GM21528 (cell line): ENCODE data around the gene LMO4.
A peak's percentile ranks its signal among the peaks of the same experiment; 100 is the strongest.

Experiments used
- ATAC-seq: cut with Tn5 transposase; IDR thresholded peaks from one replicate; pipeline ENCODE4 v1.9.1; 2021; ENCODE audit warnings: mild to moderate bottlenecking, moderate library complexity; ENCODE audit not compliant: unreplicated experiment, low FRiP score

Gene LMO4

GRCh38 chr1:87328272-87329050 is at the start of gene LMO4:
Gene LMO4 (plus strand): TSS chr1:87328880. CDS start chr1:87332016, 3,136 bp downstream.
- ATAC-seq: peak; percentile 82

- no peak for ATAC-seq
Measured at GRCh38 chr1:87279536-87279875, 49.2 kb upstream of the LMO4 start.

- ATAC-seq: no peak
Measured at GRCh38 chr1:87279966-87280535, 48.6 kb upstream of the LMO4 start.

- ATAC-seq: no peak
Measured at GRCh38 chr1:87284456-87285240, 44.0 kb upstream of the LMO4 start.

- ATAC-seq: no peak
Measured at GRCh38 chr1:87291107-87291506, 37.6 kb upstream of the LMO4 start.

- ATAC-seq: no peak
Measured at GRCh38 chr1:87292684-87293493, 35.8 kb upstream of the LMO4 start.

GRCh38 chr1:87294633-87295032 is 34.0 kb upstream of the LMO4 start:
- no peak for ATAC-seq

- ATAC-seq: no peak
Measured at GRCh38 chr1:87295445-87296110, 33.1 kb upstream of the LMO4 start.

GRCh38 chr1:87296206-87296605 is 32.5 kb upstream of the LMO4 start:
- ATAC-seq: no peak

- ATAC-seq: no peak
Measured at GRCh38 chr1:87299661-87300060, 29.0 kb upstream of the LMO4 start.

GRCh38 chr1:87300628-87301027 is 28.1 kb upstream of the LMO4 start:
- ATAC-seq: no peak

- no peak for ATAC-seq
Measured at GRCh38 chr1:87305151-87305550, 23.5 kb upstream of the LMO4 start.

GRCh38 chr1:87305762-87306161 is 22.9 kb upstream of the LMO4 start:
- no peak for ATAC-seq

GRCh38 chr1:87307306-87307705 is 21.4 kb upstream of the LMO4 start:
- no peak for ATAC-seq

- ATAC-seq: no peak
Measured at GRCh38 chr1:87307931-87308330, 20.7 kb upstream of the LMO4 start.

- no peak for ATAC-seq
Measured at GRCh38 chr1:87314091-87314490, 14.6 kb upstream of the LMO4 start.

- ATAC-seq: no peak
Measured at GRCh38 chr1:87318056-87318650, 10.5 kb upstream of the LMO4 start.

GRCh38 chr1:87318806-87319205 is 9.9 kb upstream of the LMO4 start:
- ATAC-seq: no peak

- ATAC-seq: no peak
Measured at GRCh38 chr1:87325982-87326738, 2.5 kb upstream of the LMO4 start.
